ENCODE measurements around the gene TAF3.

Gene TAF3

DNA sequence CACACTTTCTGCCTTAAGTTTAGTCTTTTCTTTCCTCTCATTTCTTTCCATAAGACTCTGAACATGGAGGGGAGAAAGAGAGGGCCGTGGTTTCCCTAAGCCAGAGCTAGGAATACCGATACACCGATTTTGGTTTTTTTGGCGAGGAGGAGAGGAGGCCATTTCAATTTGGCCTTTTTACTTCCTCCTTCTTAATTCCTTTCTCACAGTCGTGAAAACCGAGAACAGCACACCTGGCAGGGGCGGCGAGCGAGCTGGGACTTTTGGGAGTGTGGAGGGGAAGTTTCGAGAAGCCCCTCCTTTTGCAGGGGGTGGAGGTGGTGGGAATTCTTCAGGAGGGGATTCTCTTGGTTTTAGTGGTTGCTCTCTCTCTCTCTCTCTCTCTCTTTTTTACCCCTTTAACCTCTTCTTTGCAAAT is 242.4 kb downstream of the TAF3 start:
- no peak for DNase-seq

DNA sequence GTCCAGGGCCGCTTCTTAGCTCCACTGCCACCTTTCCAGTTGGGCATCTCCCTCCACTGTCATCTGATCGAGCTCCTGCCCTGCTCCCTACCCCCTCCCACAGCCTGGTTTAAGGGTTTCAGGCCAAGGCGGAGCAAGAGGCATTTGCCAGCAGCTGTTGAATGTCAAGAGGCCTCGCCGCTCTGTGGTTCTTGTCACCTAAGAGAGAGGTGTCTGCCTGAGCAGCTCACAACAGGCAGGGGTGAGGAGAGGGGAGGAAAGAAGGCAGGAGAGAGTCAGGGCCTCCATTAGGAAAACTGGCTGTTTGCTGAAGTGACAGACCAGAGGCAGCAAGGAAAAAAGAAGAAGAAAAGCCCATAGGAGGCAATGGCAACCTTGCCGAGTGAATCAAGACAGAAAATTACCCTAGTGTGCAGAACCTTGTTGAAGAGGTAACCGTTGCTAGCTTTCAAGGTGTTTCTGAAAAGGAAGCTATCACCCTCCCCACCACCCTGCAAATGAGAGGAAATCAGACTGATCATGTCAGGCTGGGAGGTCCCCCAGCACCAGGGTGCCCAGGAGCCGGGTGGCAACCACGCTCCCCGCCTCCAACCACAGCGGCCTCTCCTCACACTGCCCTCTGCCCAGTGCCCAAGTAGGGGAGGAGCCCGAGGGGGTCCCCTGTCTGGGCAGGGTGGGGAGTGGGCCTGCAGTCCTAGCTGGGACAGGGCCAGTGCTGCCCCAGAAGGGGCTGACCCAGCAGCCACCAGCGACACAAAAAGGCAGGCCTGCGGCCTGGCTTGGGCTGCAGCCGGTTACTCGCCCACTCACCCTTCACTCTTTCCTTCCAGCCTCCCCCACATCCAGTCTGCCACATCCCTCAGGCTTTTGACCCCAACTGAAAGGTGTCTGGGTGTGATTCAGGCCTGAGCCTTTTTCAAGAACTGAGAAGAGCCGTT is 243.2 kb downstream of the TAF3 start:
- DNase-seq, result peak; percentile 76

DNA sequence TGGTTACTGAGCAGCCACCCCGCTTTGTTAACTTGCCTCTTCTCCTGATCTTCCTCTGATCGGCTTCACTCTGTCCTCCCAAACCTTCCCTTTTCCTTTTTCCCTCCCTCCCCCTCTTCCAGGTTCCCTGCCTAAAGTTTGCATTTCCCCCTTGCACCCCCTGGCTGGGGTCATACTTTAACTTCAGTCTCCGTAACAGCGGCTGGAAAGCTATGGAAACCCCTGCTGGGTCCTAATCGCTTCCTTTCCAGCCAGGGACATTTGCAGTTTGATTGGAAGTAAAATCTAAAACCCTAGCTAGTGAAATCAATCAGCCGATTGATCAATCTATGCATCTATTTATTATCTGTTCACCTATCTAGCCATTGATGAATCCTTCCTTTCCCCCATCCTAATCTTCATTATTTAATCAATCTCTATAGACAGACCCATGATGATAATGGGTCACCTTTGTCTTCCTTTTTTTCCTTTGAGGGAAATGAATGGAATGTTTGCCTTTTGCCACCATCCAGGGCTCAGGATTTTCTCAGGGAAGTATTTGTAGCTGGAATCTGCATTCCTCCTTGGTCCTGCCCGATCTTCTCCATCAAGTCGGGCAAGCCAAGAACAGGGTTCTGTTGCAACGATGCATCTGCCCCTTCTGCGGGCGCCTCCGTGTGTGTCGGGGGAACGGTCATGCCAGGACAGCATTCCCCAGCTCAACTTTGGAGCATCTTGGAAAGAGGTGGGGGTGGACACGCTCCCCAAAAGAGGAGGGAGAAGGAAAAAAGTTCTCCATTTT is 245.0 kb downstream of the TAF3 start:
- DNase-seq, result no peak

DNA sequence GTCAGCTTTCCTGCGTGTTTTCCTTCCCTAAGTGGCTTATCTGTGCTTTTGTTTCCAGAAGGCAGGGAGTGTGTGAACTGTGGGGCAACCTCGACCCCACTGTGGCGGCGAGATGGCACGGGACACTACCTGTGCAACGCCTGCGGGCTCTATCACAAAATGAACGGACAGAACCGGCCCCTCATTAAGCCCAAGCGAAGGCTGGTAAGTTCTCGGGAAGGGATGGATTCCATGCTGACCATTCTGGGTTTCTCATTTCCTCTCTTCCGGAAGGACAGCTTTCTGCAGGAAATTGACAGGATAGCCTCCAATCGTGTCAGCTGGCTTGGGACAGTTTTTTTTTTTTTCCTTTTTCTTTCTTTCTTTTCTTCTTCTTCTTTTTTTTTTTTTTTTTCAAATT is 245.6 kb downstream of the TAF3 start:
- DNase-seq, result no peak

DNA sequence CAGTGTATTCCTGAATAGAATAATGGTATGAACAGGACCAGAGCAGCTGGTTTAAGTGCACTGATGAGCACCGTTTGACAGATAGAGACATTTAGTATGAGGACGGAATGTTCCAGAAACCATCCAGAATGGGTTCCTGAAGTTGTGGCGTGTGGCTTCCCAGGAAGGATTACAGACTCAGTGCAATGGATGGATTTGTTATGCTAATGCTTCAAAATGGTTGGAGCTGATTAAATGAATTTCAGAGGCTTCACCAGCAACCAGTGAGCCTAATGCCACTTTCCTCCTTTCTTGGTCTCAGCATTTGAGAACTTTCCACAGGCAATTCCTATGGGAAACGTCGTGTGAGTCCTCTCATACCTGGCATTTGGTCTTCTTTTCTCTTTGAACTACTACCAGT is 246.1 kb downstream of the TAF3 start:
- no peak for DNase-seq

DNA sequence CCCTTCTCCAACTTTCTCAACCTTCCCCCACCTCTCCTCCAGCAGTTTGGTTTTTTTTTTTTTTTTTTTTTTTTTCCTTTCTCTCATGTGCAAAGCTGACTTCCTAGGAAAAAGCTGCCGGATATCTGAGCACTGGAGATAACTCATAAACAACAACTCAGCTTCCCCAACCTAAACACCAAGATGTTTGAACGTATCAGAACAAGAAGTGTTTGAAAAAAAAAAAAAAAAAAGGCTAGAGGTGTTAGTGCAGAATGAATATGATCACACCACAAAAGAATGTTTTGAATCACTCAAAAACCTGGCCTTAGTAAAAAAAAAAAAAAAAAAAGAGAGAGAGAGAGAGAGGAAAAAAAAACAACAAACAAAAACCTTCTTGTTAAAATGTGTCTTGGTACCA is 247.3 kb downstream of the TAF3 start:
- peak; percentile 41 for DNase-seq

DNA sequence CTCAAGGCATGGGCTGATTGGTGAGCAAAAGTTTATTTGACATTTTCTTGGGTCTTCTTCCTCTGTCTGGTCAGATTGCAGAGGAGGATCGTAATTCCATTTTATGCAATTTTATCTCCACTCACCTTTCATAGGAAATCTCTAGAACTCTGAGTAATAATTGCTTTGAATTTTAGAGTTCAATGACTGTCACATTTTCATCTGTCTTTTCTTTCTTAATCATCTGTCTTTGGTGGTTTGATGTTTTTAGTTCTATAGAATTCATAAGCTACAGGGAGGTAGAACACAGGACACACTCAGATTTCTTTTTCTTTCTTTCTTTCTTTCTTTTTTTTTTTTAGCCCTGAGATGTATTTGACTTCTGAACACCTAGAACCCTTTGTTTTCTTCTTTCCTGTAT is 247.8 kb downstream of the TAF3 start:
- DNase-seq, result peak; percentile 48

Data from CD4-positive, alpha-beta T cell treated with Interleukin-4 for 4 hours (primary cell).